ENCODE measurements around the gene PACSIN2. TPM values are rescaled to one million over a fixed set of nuclear protein-coding genes. Genes with fewer than 3 reads are reported as not detected.
"Not testable (repeated sequence)": the region's sequence is repeated elsewhere in the genome, so short reads cannot be mapped to it uniquely, and the experiment has no call there.

Gene PACSIN2
- total RNA-seq, 1 donor from 2014 or later = 19.2 TPM

- DNase-seq = no peak
These were observed 89.4 kb downstream of the PACSIN2 start for GRCh38 chr22:42925598-42925997.

- not testable (repeated sequence) for DNase-seq
These were observed 89.9 kb downstream of the PACSIN2 start for GRCh38 chr22:42925031-42925430.

GRCh38 chr22:42924436-42924835 is 90.5 kb downstream of the PACSIN2 start:
- DNase-seq = no peak

GRCh38 chr22:42922374-42923191 is 92.4 kb downstream of the PACSIN2 start:
- DNase-seq = no peak

GRCh38 chr22:42920101-42920820 is 94.7 kb downstream of the PACSIN2 start:
- DNase-seq = no peak

- no peak for DNase-seq
These were observed 95.8 kb downstream of the PACSIN2 start for GRCh38 chr22:42919199-42919598.

GRCh38 chr22:42918500-42918899 is 96.4 kb downstream of the PACSIN2 start:
- DNase-seq = no peak

GRCh38 chr22:42917358-42917757 is 97.6 kb downstream of the PACSIN2 start:
- DNase-seq = not testable (repeated sequence)

- no peak for DNase-seq
These were observed 98.8 kb downstream of the PACSIN2 start for GRCh38 chr22:42915980-42916765.

- DNase-seq = no peak
These were observed 100.4 kb downstream of the PACSIN2 start for GRCh38 chr22:42914511-42915076.

- DNase-seq = no peak
These were observed 101.0 kb downstream of the PACSIN2 start for GRCh38 chr22:42913874-42914510.

- no peak for DNase-seq
These were observed 102.9 kb downstream of the PACSIN2 start for GRCh38 chr22:42912059-42912458.

GRCh38 chr22:42910221-42910942 is 104.6 kb downstream of the PACSIN2 start:
- no peak for DNase-seq

GRCh38 chr22:42909363-42910058 is 105.4 kb downstream of the PACSIN2 start:
- no peak for DNase-seq

GRCh38 chr22:42908374-42908746 is 106.6 kb downstream of the PACSIN2 start:
- no peak for DNase-seq

GRCh38 chr22:42907404-42908373 is 107.3 kb downstream of the PACSIN2 start:
- DNase-seq = no peak

GRCh38 chr22:42906605-42907348 is 108.2 kb downstream of the PACSIN2 start:
- DNase-seq = no peak

GRCh38 chr22:42905702-42906183 is 109.2 kb downstream of the PACSIN2 start:
- DNase-seq = no peak
